HepG2 (cell line): ENCODE results near the gene FAM174C. TPM values are rescaled to one million over a fixed set of nuclear protein-coding genes. Genes with fewer than 3 reads are reported as not detected.

Source experiments
- CENPT ChIP-seq: sonication (generic); formaldehyde crosslinking; IDR thresholded peaks from 2 replicates; pipeline ENCODE4 v1.8.0; 2022; ENCODE audit warnings: low read depth, mild to moderate bottlenecking, moderate library complexity, missing genetic modification reagents
- FOXA3 ChIP-seq: IDR thresholded peaks from 2 replicates; pipeline ENCODE4 v1.6.1; 2016; ENCODE audit warnings: missing genetic modification reagents, missing compliant biosample characterization
- FOXP1 ChIP-seq, 2 experiments: fragments of 450-650 bp in 1 of 2; IDR thresholded peaks; 2 replicates each; pipeline ENCODE4 v1.6.1; 2017 to 2018; ENCODE audit warnings: antibody characterized with exemption in 1 of 2
- HCFC1 ChIP-seq: fragments of 150-350 bp; IDR thresholded peaks from 2 replicates; pipeline ENCODE4 v1.6.1; 2014; ENCODE audit warnings: low read depth, low read length
- SMAD1 ChIP-seq: sonication (generic); formaldehyde crosslinking; IDR thresholded peaks from 2 replicates; pipeline ENCODE4 v1.4.0; 2020; ENCODE audit warnings: missing genetic modification reagents, low read depth, mild to moderate bottlenecking, borderline replicate concordance
- SOX5 ChIP-seq: IDR thresholded peaks from 2 replicates; pipeline ENCODE4 v1.6.1; 2016; ENCODE audit warnings: borderline replicate concordance
- ZNF124 ChIP-seq: sonication (generic); formaldehyde crosslinking; IDR thresholded peaks from 2 replicates; pipeline ENCODE4 v1.4.0; 2020; ENCODE audit warnings: missing genetic modification reagents
- ZNF616 ChIP-seq: sonication (generic); formaldehyde crosslinking; IDR thresholded peaks from 2 replicates; pipeline ENCODE4 v1.5.0; 2020; ENCODE audit warnings: low read depth, mild to moderate bottlenecking, missing genetic modification reagents
- ZNF644 ChIP-seq: IDR thresholded peaks from 2 replicates; pipeline ENCODE4 v1.6.1; 2016; ENCODE audit warnings: low read depth
- ZNF737 ChIP-seq: sonication (generic); formaldehyde crosslinking; IDR thresholded peaks from 2 replicates; pipeline ENCODE4 v1.5.0; 2020; ENCODE audit warnings: missing genetic modification reagents, mild to moderate bottlenecking, borderline replicate concordance
- ZSCAN12 ChIP-seq: sonication (generic); formaldehyde crosslinking; IDR thresholded peaks from 2 replicates; pipeline ENCODE4 v1.9.0; 2021; ENCODE audit warnings: mild to moderate bottlenecking, missing genetic modification reagents
- polyA plus RNA-seq, 8 experiments: library from polyadenylated mRNA; depleted of rRNA in 3 of 8; stranded (reverse) in 7 of 8; unstranded in 1 of 8; fragments of >200 nt; fragmentation: Illumina TruSeq in 4 of 8; extraction: Trizol in 4 of 8; gene quantifications; 2 replicates each; pipeline versions ENCODE4 v1.2.1 to v1.2.3, GENCODE V29; 2011 to 2016; ENCODE audit warnings: low read depth in 4 of 8, missing spikeins in 1 of 8, mixed read lengths in 1 of 8; ENCODE audit not compliant: insufficient read depth in 1 of 8
- total RNA-seq, 5 experiments: library from RNA; depleted of rRNA; stranded (reverse); fragments of >200 nt; fragmentation: Illumina TruSeq; extraction: Trizol; gene quantifications; 2 replicates each; pipeline ENCODE4 v1.2.3, GENCODE V29; 2016; ENCODE audit warnings: low read depth in 1 of 5
- TF ChIP-seq, protein P1 (sequence below): fragments of 450-650 bp; IDR thresholded peaks from 2 replicates; pipeline ENCODE4 v1.6.1; 2017
- TF ChIP-seq, protein P2 (sequence below): sonication (generic); formaldehyde crosslinking; IDR thresholded peaks from 2 replicates; pipeline ENCODE4 v1.4.0; 2020; ENCODE audit warnings: low read depth, missing genetic modification reagents
- TF ChIP-seq, protein P3 (sequence below), 2 experiments: sonication (generic) in 1 of 2; formaldehyde crosslinking in 1 of 2; IDR thresholded peaks; 2 replicates each; pipeline versions ENCODE4 v1.4.0 to v1.6.1; 2016 to 2020; ENCODE audit warnings: borderline replicate concordance in 1 of 2, low read depth in 1 of 2, mild to moderate bottlenecking in 1 of 2, missing genetic modification reagents in 1 of 2
- TF ChIP-seq, protein P4 (sequence below): sonication (generic); formaldehyde crosslinking; IDR thresholded peaks from 2 replicates; pipeline ENCODE4 v1.5.0; 2020; ENCODE audit warnings: mild to moderate bottlenecking, missing genetic modification reagents

Gene FAM174C
- total and polyA plus RNA-seq, 2 of the 13 experiments (the other 11 are each of a cell fraction or from before 2014, with no cell fraction given) = 19.5 to 31.3 TPM

DNA sequence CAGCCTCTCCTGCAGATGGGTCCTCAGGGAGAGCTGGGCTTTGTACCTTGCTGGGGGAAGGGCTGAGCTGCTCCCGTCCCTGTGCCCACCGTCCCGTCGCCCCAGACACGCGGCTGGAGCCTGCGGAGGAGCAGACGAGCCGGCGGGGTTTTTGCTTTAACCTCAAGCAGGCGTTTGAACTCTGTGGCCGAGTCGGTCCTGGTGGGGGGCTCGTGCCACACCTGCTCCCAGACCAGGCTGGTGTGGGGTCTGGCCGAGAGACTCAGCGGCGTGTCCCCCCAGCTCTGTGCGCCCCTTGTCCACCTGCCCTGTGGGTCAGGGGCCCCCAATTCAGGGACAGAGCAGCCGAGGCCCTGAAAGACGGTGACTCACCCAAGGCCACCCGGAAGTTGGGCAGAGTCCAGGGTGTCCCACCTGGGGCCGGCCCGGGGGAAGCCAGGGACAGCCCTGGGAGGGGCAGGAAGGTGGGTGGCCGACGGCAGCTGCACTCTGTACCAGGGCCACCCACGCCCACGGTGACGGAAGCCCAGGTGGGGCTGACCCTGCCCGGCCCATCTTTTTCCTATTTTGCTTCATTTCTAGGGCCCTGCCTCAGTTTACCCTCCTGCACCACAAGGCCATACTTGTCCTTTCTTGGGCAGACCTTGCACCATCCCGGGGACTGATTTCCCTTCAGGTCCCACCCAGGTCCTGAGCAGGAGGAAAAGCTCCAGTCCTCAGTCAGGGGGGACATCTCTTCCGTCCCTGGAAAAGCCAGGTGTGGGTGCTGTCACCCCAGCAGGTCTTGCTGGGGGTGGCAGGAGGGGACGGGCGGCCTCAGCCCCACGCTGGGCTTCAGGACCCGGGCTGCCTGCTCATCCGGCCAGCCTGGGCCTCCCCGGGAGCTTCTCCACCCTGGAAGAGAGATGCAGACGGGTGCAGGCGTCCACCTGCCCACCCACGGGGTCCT, 15.6 kb downstream of the FAM174C start (continued):
- TF ChIP-seq, protein P1, sequence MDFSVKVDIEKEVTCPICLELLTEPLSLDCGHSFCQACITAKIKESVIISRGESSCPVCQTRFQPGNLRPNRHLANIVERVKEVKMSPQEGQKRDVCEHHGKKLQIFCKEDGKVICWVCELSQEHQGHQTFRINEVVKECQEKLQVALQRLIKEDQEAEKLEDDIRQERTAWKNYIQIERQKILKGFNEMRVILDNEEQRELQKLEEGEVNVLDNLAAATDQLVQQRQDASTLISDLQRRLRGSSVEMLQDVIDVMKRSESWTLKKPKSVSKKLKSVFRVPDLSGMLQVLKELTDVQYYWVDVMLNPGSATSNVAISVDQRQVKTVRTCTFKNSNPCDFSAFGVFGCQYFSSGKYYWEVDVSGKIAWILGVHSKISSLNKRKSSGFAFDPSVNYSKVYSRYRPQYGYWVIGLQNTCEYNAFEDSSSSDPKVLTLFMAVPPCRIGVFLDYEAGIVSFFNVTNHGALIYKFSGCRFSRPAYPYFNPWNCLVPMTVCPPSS = no peak
- TF ChIP-seq ZNF737 = no peak
- TF ChIP-seq, protein P2, sequence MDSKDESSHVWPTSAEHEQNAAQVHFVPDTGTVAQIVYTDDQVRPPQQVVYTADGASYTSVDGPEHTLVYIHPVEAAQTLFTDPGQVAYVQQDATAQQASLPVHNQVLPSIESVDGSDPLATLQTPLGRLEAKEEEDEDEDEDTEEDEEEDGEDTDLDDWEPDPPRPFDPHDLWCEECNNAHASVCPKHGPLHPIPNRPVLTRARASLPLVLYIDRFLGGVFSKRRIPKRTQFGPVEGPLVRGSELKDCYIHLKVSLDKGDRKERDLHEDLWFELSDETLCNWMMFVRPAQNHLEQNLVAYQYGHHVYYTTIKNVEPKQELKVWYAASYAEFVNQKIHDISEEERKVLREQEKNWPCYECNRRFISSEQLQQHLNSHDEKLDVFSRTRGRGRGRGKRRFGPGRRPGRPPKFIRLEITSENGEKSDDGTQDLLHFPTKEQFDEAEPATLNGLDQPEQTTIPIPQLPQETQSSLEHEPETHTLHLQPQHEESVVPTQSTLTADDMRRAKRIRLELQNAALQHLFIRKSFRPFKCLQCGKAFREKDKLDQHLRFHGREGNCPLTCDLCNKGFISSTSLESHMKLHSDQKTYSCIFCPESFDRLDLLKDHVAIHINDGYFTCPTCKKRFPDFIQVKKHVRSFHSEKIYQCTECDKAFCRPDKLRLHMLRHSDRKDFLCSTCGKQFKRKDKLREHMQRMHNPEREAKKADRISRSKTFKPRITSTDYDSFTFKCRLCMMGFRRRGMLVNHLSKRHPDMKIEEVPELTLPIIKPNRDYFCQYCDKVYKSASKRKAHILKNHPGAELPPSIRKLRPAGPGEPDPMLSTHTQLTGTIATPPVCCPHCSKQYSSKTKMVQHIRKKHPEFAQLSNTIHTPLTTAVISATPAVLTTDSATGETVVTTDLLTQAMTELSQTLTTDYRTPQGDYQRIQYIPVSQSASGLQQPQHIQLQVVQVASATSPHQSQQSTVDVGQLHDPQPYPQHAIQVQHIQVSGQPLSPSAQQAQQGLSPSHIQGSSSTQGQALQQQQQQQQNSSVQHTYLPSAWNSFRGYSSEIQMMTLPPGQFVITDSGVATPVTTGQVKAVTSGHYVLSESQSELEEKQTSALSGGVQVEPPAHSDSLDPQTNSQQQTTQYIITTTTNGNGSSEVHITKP (CRISPR knock-in tag) = peak; percentile 78
- no peak for TF ChIP-seq FOXP1 (IDR thresholded peaks at IDR 0.05)
- peak; percentile 42 for TF ChIP-seq FOXP1 (CRISPR knock-in tag; IDR thresholded peaks at IDR 0.05)
- no peak for TF ChIP-seq ZNF124 (CRISPR knock-in tag)
- TF ChIP-seq SOX5 (CRISPR knock-in tag) = peak; percentile 58; the same call in 1 of the 2 replicates
- TF ChIP-seq SMAD1 (CRISPR knock-in tag) = no peak
- TF ChIP-seq, protein P3, sequence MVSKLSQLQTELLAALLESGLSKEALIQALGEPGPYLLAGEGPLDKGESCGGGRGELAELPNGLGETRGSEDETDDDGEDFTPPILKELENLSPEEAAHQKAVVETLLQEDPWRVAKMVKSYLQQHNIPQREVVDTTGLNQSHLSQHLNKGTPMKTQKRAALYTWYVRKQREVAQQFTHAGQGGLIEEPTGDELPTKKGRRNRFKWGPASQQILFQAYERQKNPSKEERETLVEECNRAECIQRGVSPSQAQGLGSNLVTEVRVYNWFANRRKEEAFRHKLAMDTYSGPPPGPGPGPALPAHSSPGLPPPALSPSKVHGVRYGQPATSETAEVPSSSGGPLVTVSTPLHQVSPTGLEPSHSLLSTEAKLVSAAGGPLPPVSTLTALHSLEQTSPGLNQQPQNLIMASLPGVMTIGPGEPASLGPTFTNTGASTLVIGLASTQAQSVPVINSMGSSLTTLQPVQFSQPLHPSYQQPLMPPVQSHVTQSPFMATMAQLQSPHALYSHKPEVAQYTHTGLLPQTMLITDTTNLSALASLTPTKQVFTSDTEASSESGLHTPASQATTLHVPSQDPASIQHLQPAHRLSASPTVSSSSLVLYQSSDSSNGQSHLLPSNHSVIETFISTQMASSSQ (IDR thresholded peaks at IDR 0.05; ENCODE audit: low read depth) = 0 out of 2 replicates have a peak, but pooled peaks have one; percentile 35
- TF ChIP-seq, protein P3 (CRISPR knock-in tag; IDR thresholded peaks at IDR 0.05; ENCODE audit: borderline replicate concordance) = peak; percentile 64
- TF ChIP-seq ZNF616 (CRISPR knock-in tag) = no peak
- no peak for TF ChIP-seq HCFC1
- TF ChIP-seq ZSCAN12 (CRISPR knock-in tag) = no peak
- TF ChIP-seq, protein P4, sequence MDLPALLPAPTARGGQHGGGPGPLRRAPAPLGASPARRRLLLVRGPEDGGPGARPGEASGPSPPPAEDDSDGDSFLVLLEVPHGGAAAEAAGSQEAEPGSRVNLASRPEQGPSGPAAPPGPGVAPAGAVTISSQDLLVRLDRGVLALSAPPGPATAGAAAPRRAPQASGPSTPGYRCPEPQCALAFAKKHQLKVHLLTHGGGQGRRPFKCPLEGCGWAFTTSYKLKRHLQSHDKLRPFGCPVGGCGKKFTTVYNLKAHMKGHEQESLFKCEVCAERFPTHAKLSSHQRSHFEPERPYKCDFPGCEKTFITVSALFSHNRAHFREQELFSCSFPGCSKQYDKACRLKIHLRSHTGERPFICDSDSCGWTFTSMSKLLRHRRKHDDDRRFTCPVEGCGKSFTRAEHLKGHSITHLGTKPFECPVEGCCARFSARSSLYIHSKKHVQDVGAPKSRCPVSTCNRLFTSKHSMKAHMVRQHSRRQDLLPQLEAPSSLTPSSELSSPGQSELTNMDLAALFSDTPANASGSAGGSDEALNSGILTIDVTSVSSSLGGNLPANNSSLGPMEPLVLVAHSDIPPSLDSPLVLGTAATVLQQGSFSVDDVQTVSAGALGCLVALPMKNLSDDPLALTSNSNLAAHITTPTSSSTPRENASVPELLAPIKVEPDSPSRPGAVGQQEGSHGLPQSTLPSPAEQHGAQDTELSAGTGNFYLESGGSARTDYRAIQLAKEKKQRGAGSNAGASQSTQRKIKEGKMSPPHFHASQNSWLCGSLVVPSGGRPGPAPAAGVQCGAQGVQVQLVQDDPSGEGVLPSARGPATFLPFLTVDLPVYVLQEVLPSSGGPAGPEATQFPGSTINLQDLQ (CRISPR knock-in tag) = 0 out of 2 replicates have a peak, but pooled peaks have one; percentile 69
- no peak for TF ChIP-seq ZNF644 (CRISPR knock-in tag)
- peak; percentile 72 for TF ChIP-seq FOXA3 (CRISPR knock-in tag)
- peak; percentile 35; the same call in 1 of the 2 replicates for TF ChIP-seq CENPT (CRISPR knock-in tag)
